ENCODE measurements around the gene DMD.
"Not testable (repeated sequence)": the region's sequence is repeated elsewhere in the genome, so short reads cannot be mapped to it uniquely, and the experiment has no call there.

DMD gene

GRCh38 chrX:32010212-32010611, 1201.1 kb downstream of the DMD start:
- no peak for DNase-seq (ENCODE audit: low spot score)

- DNase-seq (ENCODE audit: low spot score) = no peak
Measured at GRCh38 chrX:31993637-31994036, 1217.7 kb downstream of the DMD start.

GRCh38 chrX:31988975-31989374, 1222.4 kb downstream of the DMD start:
- DNase-seq (ENCODE audit: low spot score) = no peak

- no peak for DNase-seq (ENCODE audit: low spot score)
Measured at GRCh38 chrX:31981546-31982062, 1229.7 kb downstream of the DMD start.

- DNase-seq (ENCODE audit: low spot score) = no peak
Measured at GRCh38 chrX:31969714-31970113, 1241.6 kb downstream of the DMD start.

- no peak for DNase-seq (ENCODE audit: low spot score)
Measured at GRCh38 chrX:31962256-31962655, 1249.1 kb downstream of the DMD start.

GRCh38 chrX:31934842-31935370, 1276.4 kb downstream of the DMD start:
- DNase-seq (ENCODE audit: low spot score) = no peak

GRCh38 chrX:31934015-31934414, 1277.3 kb downstream of the DMD start:
- no peak for DNase-seq (ENCODE audit: low spot score)

GRCh38 chrX:31932769-31933168, 1278.6 kb downstream of the DMD start:
- DNase-seq (ENCODE audit: low spot score) = no peak

GRCh38 chrX:31932320-31932719, 1279.0 kb downstream of the DMD start:
- not testable (repeated sequence) for DNase-seq (ENCODE audit: low spot score)

- DNase-seq (ENCODE audit: low spot score) = no peak
Measured at GRCh38 chrX:31931225-31931624, 1280.1 kb downstream of the DMD start.

GRCh38 chrX:31929366-31929765, 1282.0 kb downstream of the DMD start:
- no peak for DNase-seq (ENCODE audit: low spot score)

- DNase-seq (ENCODE audit: low spot score) = no peak
Measured at GRCh38 chrX:31921236-31921635, 1290.1 kb downstream of the DMD start.

GRCh38 chrX:31909850-31910572, 1301.3 kb downstream of the DMD start:
- DNase-seq (ENCODE audit: low spot score) = no peak

- no peak for DNase-seq (ENCODE audit: low spot score)
Measured at GRCh38 chrX:31894152-31894551, 1317.2 kb downstream of the DMD start.

GRCh38 chrX:31893525-31893924, 1317.8 kb downstream of the DMD start:
- DNase-seq (ENCODE audit: low spot score) = no peak

- no peak for DNase-seq (ENCODE audit: low spot score)
Measured at GRCh38 chrX:31889088-31889487, 1322.3 kb downstream of the DMD start.

GRCh38 chrX:31884535-31884934, 1326.8 kb downstream of the DMD start:
- DNase-seq (ENCODE audit: low spot score) = no peak

- DNase-seq (ENCODE audit: low spot score) = no peak
Measured at GRCh38 chrX:31872007-31872406, 1339.3 kb downstream of the DMD start.

- no peak for DNase-seq (ENCODE audit: low spot score)
Measured at GRCh38 chrX:31870267-31870666, 1341.1 kb downstream of the DMD start.

- DNase-seq (ENCODE audit: low spot score) = no peak
Measured at GRCh38 chrX:31860686-31861085, 1350.7 kb downstream of the DMD start.

- no peak for DNase-seq (ENCODE audit: low spot score)
Measured at GRCh38 chrX:31858915-31859314, 1352.4 kb downstream of the DMD start.

GRCh38 chrX:31854716-31855115, 1356.6 kb downstream of the DMD start:
- DNase-seq (ENCODE audit: low spot score) = no peak

- DNase-seq (ENCODE audit: low spot score) = no peak
Measured at GRCh38 chrX:31851761-31852160, 1359.6 kb downstream of the DMD start.
